ENCODE data around the gene GLI2.

GLI2 gene

DNA sequence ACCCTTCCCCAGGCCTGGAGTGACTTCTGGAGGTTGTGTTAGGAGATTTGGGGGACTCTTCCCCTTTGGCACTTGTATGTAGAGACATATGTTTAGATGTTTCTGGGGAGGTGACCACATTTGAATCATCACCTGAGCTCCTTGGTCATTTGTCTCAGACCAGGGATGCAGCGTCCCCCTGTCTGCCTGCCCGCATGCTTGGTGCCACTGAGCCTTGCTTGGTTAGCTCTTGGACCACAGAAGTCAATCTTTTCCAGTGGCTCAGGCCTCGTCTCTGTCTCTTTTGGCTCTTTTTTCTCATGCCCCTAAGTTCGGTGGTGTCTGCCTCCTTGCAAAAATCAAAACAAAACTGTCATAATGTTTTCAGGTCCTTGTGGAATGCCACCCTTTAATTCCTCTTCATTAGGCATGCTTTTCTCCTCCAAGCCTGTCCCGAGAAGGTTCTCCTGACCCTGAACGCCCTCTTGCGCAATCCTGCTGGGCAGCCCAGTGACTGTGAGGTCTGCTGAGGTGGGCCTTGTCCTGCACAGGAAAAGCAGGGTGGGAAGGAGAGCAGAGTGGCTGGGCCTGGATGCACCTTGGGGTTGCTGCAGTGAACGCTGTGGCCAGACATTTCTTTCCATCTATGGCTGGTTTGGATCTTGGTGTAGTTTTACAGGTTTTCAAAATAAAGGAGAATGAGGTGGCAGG lies 24.9 kb downstream of the GLI2 start:
- Histone ChIP-seq H3K9ac (ENCODE audit: low read depth, low read length) (no peak overlapping the region), H3K4me3 (ENCODE audit: low read length) (no peak overlapping the region), H3K4me1 (ENCODE audit: insufficient read depth, low read length) (peaks cover 55% of the 10 kb centered on the region), H3K27me3 (ENCODE audit: insufficient read depth, low read length) (no peaks in the 10 kb centered on the region), H3K9me3 (ENCODE audit: insufficient read depth, low read depth, low read length) (no peaks in the 10 kb centered on the region), H3K27ac (ENCODE audit: low read length) (no peak overlapping the region), H3K36me3 (ENCODE audit: insufficient read depth, low read depth, low read length) (no peaks in the 10 kb centered on the region)

DNA sequence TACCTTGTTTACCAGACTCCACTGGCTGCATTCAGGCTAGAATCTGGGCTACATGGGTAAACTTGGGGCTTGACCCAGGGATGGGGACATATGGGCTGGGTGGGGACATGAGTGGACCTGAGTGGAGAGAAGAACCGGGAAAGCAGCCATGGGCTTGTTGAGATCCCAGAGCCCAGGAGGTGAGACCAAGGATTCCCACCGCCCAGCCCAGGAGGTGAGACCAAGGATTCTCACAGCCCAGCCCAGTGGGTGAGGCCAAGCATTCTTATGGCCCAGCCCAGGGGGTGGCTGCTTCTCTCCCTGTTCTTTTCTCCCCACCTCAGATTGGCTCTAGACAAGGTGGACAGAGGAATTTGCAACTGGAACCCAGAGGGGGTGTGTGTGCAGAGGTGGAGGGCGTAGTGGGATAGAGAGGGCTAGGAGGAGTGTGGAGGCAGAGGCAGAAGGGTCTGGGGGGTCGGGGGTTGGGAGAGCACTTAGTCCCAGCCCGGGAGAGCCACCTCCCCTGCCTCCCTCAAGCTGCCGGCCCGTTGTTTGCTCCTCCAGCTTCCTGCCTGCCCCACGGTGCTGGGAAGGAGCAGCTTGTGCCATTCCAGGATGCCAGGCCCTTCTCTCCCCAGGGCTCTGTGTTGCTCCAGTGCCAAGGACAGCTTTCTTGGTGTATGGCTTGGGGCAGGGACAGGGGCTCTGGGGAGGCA lies 25.6 kb downstream of the GLI2 start:
- Histone ChIP-seq H3K4me3 (ENCODE audit: low read length) (no peak overlapping the region), H3K9ac (ENCODE audit: low read depth, low read length) (no peak overlapping the region), H3K27ac (ENCODE audit: low read length) (no peak overlapping the region), H3K27me3 (ENCODE audit: insufficient read depth, low read length) (no peaks in the 10 kb centered on the region), H3K4me1 (ENCODE audit: insufficient read depth, low read length) (peaks cover 61% of the 10 kb centered on the region), H3K36me3 (ENCODE audit: insufficient read depth, low read depth, low read length) (no peaks in the 10 kb centered on the region), H3K9me3 (ENCODE audit: insufficient read depth, low read depth, low read length) (no peaks in the 10 kb centered on the region)

DNA sequence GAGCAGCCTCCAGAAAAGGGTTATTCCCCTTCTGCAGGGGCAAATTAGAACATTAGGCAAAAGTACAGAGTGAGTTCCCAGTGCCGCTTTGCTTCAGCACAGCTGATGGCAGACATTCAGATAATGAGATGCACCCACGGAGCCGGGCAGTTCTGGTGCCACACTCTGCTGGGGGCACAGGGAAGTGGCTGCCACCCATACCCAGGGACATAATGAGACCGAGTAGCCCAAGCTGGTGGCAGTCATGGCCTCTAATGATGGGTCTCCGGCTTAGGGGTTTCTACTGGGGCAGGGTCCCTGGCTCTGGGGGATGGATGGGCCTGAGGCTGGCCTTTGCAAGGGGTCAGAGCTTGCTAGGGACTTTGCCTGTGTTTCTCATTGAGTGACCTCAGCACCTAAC lies 26.2 kb downstream of the GLI2 start:
- no peak overlapping the region for H3K4me3 ChIP-seq (ENCODE audit: low read length)

DNA sequence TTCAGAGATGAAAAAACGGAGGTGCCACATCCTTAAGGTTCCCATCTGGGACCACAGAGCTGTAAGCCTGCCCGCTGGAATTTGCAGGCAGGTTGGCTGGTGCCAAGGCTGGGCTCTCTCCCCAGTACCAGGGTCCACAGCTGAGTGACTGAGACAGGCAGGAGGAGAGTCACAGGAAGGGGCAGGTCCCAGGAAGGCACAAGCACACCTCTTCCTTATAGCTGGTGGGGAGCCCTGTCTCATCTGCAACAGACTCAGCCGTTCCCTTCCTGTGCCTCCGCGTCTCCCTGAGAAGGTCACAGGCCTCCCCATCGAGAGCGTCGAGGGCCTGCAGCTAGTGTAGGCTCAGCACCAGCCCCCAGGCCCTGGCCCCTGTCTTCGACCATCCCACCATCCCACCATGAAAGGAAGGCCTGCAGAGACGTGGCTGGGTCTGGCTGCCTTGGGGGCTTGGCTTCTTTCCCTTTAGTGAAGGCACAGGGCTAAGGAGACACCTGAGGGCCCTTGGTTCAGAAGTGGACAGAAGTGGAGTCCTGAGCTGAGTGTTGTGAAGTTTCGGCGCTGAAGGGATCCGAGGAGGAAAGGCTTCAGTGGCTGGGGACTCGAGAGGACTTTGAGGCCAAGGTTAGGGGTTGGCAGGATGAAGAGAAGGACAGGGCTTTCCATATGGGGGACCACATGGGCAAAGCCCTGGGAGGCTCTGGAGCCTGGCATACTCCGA lies 26.8 kb downstream of the GLI2 start:
- Histone ChIP-seq H3K4me1 (ENCODE audit: insufficient read depth, low read length) (peaks cover 62% of the 10 kb centered on the region), H3K27me3 (ENCODE audit: insufficient read depth, low read length) (no peaks in the 10 kb centered on the region), H3K9ac (ENCODE audit: low read depth, low read length) (no peak overlapping the region), H3K27ac (ENCODE audit: low read length) (no peak overlapping the region), H3K9me3 (ENCODE audit: insufficient read depth, low read depth, low read length) (no peaks in the 10 kb centered on the region), H3K36me3 (ENCODE audit: insufficient read depth, low read depth, low read length) (no peaks in the 10 kb centered on the region), H3K4me3 (ENCODE audit: low read length) (no peak overlapping the region)

More for the DNA sequence above, 26.2 kb downstream of the GLI2 start:
- Histone ChIP-seq H3K9ac (ENCODE audit: low read depth, low read length) (no peak overlapping the region), H3K27me3 (ENCODE audit: insufficient read depth, low read length) (no peaks in the 10 kb centered on the region), H3K4me1 (ENCODE audit: insufficient read depth, low read length) (peaks cover 66% of the 10 kb centered on the region), H3K36me3 (ENCODE audit: insufficient read depth, low read depth, low read length) (no peaks in the 10 kb centered on the region), H3K27ac (ENCODE audit: low read length) (no peak overlapping the region), H3K9me3 (ENCODE audit: insufficient read depth, low read depth, low read length) (no peaks in the 10 kb centered on the region)

DNA sequence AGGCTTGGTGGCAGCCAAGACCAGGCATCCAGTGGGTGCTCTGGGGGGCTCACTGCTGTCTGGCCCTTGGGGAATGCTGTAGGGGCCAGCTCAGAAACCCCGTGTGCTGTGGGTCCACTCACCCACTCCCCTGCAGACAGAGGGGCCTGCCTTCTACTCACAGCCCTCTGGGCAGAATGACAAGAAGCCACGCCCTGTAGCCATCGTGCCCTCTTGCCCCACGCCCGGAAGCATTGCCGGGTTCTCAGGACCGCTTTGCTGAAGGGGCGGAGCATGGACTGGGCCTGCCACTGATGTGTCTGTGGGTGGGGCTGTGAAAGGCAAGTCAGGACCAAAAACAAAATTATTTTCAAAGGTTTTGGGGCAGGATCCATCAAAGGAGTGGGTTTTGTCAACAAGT lies 27.8 kb downstream of the GLI2 start:
- Histone ChIP-seq H3K9ac (ENCODE audit: low read depth, low read length) (no peak overlapping the region), H3K9me3 (ENCODE audit: insufficient read depth, low read depth, low read length) (no peaks in the 10 kb centered on the region), H3K27me3 (ENCODE audit: insufficient read depth, low read length) (no peaks in the 10 kb centered on the region), H3K27ac (ENCODE audit: low read length) (no peak overlapping the region), H3K4me1 (ENCODE audit: insufficient read depth, low read length) (peaks cover 53% of the 10 kb centered on the region), H3K4me3 (ENCODE audit: low read length) (no peak overlapping the region), H3K36me3 (ENCODE audit: insufficient read depth, low read depth, low read length) (no peaks in the 10 kb centered on the region)

DNA sequence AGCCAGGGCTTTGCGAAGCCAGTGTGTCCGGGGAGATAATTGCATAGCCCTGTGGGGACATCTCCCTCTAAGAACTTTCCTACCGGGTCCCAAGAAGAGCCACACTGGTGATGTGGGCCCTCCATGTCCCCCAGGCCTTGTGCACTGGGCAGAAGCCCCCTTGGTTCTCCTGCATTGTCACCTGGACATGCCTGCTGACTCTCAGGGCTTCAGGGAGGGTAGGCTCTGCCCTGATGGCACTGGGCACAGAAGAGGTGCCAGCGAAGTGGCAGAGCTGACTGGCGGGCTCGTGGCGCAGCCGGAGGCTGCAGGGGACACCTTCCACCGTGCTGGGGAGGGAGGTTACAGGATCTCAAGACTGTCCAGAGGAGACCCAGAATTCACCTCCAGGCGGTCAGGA lies 28.3 kb downstream of the GLI2 start:
- no peaks in the 10 kb centered on the region for H3K27me3 ChIP-seq (ENCODE audit: insufficient read depth, low read length)
- no peak overlapping the region for H3K4me3 ChIP-seq (ENCODE audit: low read length)
- H3K9ac ChIP-seq (ENCODE audit: low read depth, low read length) = no peak overlapping the region
- no peaks in the 10 kb centered on the region for H3K9me3 ChIP-seq (ENCODE audit: insufficient read depth, low read depth, low read length)
- no peaks in the 10 kb centered on the region for H3K36me3 ChIP-seq (ENCODE audit: insufficient read depth, low read depth, low read length)
- H3K27ac ChIP-seq (ENCODE audit: low read length) = no peak overlapping the region
- H3K4me1 ChIP-seq (ENCODE audit: insufficient read depth, low read length) = peaks cover 50% of the 10 kb centered on the region

DNA sequence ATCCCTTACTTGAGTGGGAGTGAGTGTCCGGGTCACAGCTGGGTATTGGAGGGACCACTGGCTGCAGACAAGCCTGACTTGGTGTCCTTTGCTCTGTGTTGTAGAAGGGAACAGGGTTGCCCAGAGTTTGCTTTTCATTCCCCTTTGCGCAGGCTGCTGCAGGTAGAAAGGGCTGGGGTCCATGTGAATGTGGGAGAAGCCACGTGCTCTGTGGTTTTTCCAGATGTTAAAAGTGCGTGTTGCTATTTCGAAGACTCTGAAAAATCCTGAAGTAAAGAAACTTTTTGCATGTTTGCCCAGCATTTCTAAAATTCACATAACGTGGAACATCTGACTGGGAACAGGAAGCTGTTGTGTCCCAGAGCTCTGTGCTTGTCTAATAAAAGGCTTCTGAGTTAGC lies 28.8 kb downstream of the GLI2 start:
- Histone ChIP-seq H3K9ac (ENCODE audit: low read depth, low read length) (no peak overlapping the region), H3K27ac (ENCODE audit: low read length) (no peak overlapping the region), H3K9me3 (ENCODE audit: insufficient read depth, low read depth, low read length) (no peaks in the 10 kb centered on the region), H3K4me3 (ENCODE audit: low read length) (no peak overlapping the region), H3K4me1 (ENCODE audit: insufficient read depth, low read length) (peaks cover 45% of the 10 kb centered on the region), H3K27me3 (ENCODE audit: insufficient read depth, low read length) (no peaks in the 10 kb centered on the region), H3K36me3 (ENCODE audit: insufficient read depth, low read depth, low read length) (no peaks in the 10 kb centered on the region)

DNA sequence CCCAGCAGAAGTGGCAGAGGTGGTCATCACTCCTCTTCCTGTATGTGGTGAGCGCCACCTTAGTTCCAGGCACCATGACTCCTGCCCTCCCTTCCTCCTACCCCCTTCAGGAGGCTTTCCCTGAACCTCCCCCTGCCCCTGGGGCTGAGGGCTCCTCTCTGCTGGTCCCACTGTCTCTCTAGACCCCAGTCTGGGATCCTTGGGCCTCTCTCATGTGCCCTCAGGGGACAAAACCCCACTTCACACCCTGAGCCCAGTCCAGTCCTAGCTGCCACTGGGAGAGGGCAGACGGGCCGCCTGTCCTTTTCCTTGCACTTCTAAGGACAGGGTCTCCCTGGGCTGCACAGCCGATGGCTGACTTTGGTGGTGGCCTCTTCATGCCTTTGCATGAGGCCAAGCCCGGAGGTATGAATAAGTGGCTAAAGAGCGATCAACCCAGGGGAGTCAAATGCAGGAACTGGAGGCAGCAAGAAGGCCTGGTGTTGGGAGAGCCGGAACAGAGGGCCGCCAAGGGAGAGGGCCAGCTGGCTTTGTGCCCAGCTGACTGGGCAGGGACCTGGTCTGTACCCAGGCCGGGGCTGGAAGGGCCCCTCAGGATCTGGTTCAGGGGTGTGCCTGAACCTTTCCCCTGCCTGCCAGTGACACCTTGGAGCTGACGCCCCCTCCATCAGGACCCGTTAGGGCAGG lies 29.5 kb downstream of the GLI2 start:
- Histone ChIP-seq H3K27ac (ENCODE audit: low read length) (no peak overlapping the region), H3K36me3 (ENCODE audit: insufficient read depth, low read depth, low read length) (no peaks in the 10 kb centered on the region), H3K9me3 (ENCODE audit: insufficient read depth, low read depth, low read length) (no peaks in the 10 kb centered on the region), H3K9ac (ENCODE audit: low read depth, low read length) (peak overlapping the region; percentile 43; the same call in 1 of the 2 replicates), H3K27me3 (ENCODE audit: insufficient read depth, low read length) (no peaks in the 10 kb centered on the region), H3K4me1 (ENCODE audit: insufficient read depth, low read length) (peaks cover 43% of the 10 kb centered on the region), H3K4me3 (ENCODE audit: low read length) (no peak overlapping the region)

DNA sequence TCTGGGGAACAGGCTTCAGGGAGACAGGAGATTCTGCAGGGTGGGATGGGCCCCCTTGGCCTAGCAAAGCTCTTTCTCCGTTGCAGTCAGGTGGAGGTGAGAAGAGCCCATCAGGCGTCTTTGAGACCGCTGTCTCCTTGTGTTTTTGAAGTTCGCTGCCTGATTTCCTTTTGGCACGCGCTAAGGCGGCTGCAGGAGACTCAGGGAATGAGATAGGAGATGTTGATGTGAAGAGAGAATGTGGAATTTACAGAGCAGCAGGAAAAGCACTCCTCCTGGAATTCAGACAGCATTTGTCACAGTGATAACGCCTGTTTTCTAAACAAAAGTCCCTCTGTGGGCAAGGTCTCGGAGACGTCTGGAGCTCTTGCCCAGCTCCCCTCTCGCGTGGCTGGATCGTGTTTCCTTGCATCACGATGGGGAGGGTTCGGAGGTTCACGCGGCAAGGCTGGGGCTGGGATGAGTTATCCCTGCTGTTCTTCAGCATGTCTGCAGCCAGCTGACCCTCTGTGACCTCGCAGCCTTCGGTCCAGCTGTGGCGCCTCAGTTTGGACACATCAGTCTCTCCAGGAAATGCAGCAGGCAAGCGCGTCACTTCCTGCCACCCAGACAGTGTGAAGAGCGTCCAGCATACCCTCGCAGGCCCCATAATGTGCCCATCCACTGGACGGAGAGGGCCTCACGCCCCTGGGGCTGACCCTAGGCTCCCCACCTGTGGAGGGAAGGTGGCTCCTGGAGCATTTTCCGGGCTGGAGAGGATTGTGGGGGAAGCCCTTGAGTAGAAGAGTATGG lies 30.2 kb downstream of the GLI2 start:
- H3K9me3 ChIP-seq (ENCODE audit: insufficient read depth, low read depth, low read length) = no peaks in the 10 kb centered on the region
- H3K9ac ChIP-seq (ENCODE audit: low read depth, low read length) = peak overlapping the region; percentile 43; the same call in 1 of the 2 replicates
- no peaks in the 10 kb centered on the region for H3K36me3 ChIP-seq (ENCODE audit: insufficient read depth, low read depth, low read length)
- no peak overlapping the region for H3K27ac ChIP-seq (ENCODE audit: low read length)
- H3K27me3 ChIP-seq (ENCODE audit: insufficient read depth, low read length) = no peaks in the 10 kb centered on the region
- H3K4me3 ChIP-seq (ENCODE audit: low read length) = no peak overlapping the region
- H3K4me1 ChIP-seq (ENCODE audit: insufficient read depth, low read length) = peaks cover 35% of the 10 kb centered on the region

DNA sequence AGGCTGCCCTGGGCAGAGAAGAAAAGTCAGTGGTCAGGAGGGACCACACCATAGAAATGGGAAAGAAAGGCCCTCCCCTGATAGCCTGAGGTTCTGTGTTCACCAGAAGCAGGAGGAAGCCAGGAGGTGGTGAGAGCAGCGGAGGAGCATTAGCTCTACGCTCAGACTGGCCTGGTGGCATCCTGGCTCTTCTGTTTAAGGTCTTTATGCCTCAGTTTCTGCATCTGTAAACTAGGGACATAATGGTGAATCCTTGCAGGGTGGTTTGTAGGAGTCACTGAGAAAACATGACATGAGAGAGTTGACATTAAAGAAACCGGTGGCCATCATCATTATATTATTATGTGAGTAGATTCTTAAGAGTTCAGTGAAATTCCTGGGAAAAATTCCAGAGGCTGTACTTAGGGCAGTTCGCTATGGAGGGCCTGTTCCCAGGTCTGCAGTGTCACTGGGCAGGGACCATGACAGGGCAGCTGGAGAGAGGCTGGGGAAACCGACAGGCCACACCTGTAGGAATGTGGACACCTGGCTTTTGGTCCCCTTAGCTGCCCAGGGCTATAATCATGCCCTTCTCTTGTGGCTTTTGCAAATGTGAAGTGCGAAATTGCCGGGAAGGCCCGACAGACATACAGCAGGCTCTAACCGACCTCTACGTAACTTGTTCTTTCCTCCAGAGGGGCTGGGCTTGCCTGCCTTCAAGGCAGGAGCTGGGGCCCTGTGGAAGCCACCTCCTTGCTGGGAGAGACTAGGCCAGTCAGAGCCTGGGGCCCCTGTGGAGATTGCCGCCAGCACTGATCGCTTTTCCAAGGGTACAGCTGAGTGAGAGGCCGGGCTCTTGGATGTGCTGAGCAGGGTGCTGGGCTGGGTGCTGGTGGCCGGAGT lies 31.0 kb downstream of the GLI2 start:
- H3K4me3 ChIP-seq (ENCODE audit: low read length) = no peak overlapping the region
- no peak overlapping the region for H3K27ac ChIP-seq (ENCODE audit: low read length)
- no peaks in the 10 kb centered on the region for H3K9me3 ChIP-seq (ENCODE audit: insufficient read depth, low read depth, low read length)
- no peak overlapping the region for H3K9ac ChIP-seq (ENCODE audit: low read depth, low read length)
- peaks cover 32% of the 10 kb centered on the region for H3K4me1 ChIP-seq (ENCODE audit: insufficient read depth, low read length)
- H3K27me3 ChIP-seq (ENCODE audit: insufficient read depth, low read length) = no peaks in the 10 kb centered on the region
- no peaks in the 10 kb centered on the region for H3K36me3 ChIP-seq (ENCODE audit: insufficient read depth, low read depth, low read length)

All from iPS-20b (cell line).